ENCODE measurements around the gene TIMM17A. TPM values are rescaled to one million over a fixed set of nuclear protein-coding genes. Genes with fewer than 3 reads are reported as not detected.

Gene TIMM17A
- polyA plus RNA-seq (2012; ENCODE audit: missing spikeins), result 77.1 TPM

GRCh38 chr1:201955009-201955728 lies at the start of gene TIMM17A:
Gene TIMM17A, plus strand, starts transcription at chr1:201955503. Its CDS starts 24 bp downstream, at chr1:201955527.
- FAIRE-seq, result peak; percentile 99
- TF ChIP-seq POLR2A (IDR thresholded peaks at IDR 0.05; ENCODE audit: low read depth, low read length) (peak; percentile 99), TAF1 (IDR thresholded peaks at IDR 0.05; ENCODE audit: borderline replicate concordance, low read depth, low read length) (peak; percentile 83; the same call in 1 of the 2 replicates), POLR2AphosphoS5 (IDR thresholded peaks at IDR 0.05; ENCODE audit: low read depth, low read length) (peak; percentile 99)

GRCh38 chr1:201906336-201906735 lies 49.0 kb upstream of the TIMM17A start:
- no peak for FAIRE-seq
- no peak for DNase-seq (ENCODE audit: insufficient read length)
- TF ChIP-seq POLR2AphosphoS5 (IDR thresholded peaks at IDR 0.05; ENCODE audit: low read depth, low read length), result no peak
- no peak for TF ChIP-seq TAF1 (IDR thresholded peaks at IDR 0.05; ENCODE audit: borderline replicate concordance, low read depth, low read length)
- no peak for TF ChIP-seq POLR2A (IDR thresholded peaks at IDR 0.05; ENCODE audit: low read depth, low read length)

More at GRCh38 chr1:201955009-201955728, at the start of gene TIMM17A:
- peak; percentile 89 for DNase-seq (ENCODE audit: insufficient read length)

- no peak for FAIRE-seq
- DNase-seq (ENCODE audit: insufficient read length), result no peak
- TF ChIP-seq TAF1 (IDR thresholded peaks at IDR 0.05; ENCODE audit: borderline replicate concordance, low read depth, low read length) (no peak), POLR2A (IDR thresholded peaks at IDR 0.05; ENCODE audit: low read depth, low read length) (no peak), POLR2AphosphoS5 (IDR thresholded peaks at IDR 0.05; ENCODE audit: low read depth, low read length) (no peak)
Measured at GRCh38 chr1:201907621-201908020, 47.7 kb upstream of the TIMM17A start.

- no peak for FAIRE-seq
- no peak for DNase-seq (ENCODE audit: insufficient read length)
- TF ChIP-seq POLR2A (IDR thresholded peaks at IDR 0.05; ENCODE audit: low read depth, low read length), result no peak
- no peak for TF ChIP-seq TAF1 (IDR thresholded peaks at IDR 0.05; ENCODE audit: borderline replicate concordance, low read depth, low read length)
- TF ChIP-seq POLR2AphosphoS5 (IDR thresholded peaks at IDR 0.05; ENCODE audit: low read depth, low read length), result no peak
Measured at GRCh38 chr1:201911826-201912571, 43.3 kb upstream of the TIMM17A start.

GRCh38 chr1:201912832-201913231 lies 42.5 kb upstream of the TIMM17A start:
- DNase-seq (ENCODE audit: insufficient read length), result no peak
- no peak for FAIRE-seq
- no peak for TF ChIP-seq POLR2AphosphoS5 (IDR thresholded peaks at IDR 0.05; ENCODE audit: low read depth, low read length)
- TF ChIP-seq TAF1 (IDR thresholded peaks at IDR 0.05; ENCODE audit: borderline replicate concordance, low read depth, low read length), result no peak
- TF ChIP-seq POLR2A (IDR thresholded peaks at IDR 0.05; ENCODE audit: low read depth, low read length), result no peak

GRCh38 chr1:201914456-201915235 lies 40.7 kb upstream of the TIMM17A start:
- DNase-seq (ENCODE audit: insufficient read length), result no peak
- no peak for FAIRE-seq
- TF ChIP-seq POLR2AphosphoS5 (IDR thresholded peaks at IDR 0.05; ENCODE audit: low read depth, low read length) (no peak), TAF1 (IDR thresholded peaks at IDR 0.05; ENCODE audit: borderline replicate concordance, low read depth, low read length) (no peak), POLR2A (IDR thresholded peaks at IDR 0.05; ENCODE audit: low read depth, low read length) (no peak)

GRCh38 chr1:201916649-201917249 lies 38.6 kb upstream of the TIMM17A start:
- FAIRE-seq, result peak; percentile 30
- DNase-seq (ENCODE audit: insufficient read length), result no peak
- TF ChIP-seq TAF1 (IDR thresholded peaks at IDR 0.05; ENCODE audit: borderline replicate concordance, low read depth, low read length) (no peak), POLR2A (IDR thresholded peaks at IDR 0.05; ENCODE audit: low read depth, low read length) (no peak), POLR2AphosphoS5 (IDR thresholded peaks at IDR 0.05; ENCODE audit: low read depth, low read length) (no peak)

- DNase-seq (ENCODE audit: insufficient read length) (no peak), FAIRE-seq (no peak)
- TF ChIP-seq POLR2AphosphoS5 (IDR thresholded peaks at IDR 0.05; ENCODE audit: low read depth, low read length) (no peak), POLR2A (IDR thresholded peaks at IDR 0.05; ENCODE audit: low read depth, low read length) (no peak), TAF1 (IDR thresholded peaks at IDR 0.05; ENCODE audit: borderline replicate concordance, low read depth, low read length) (no peak)
Measured at GRCh38 chr1:201917362-201918033, 37.8 kb upstream of the TIMM17A start.

GRCh38 chr1:201918343-201918742 lies 37.0 kb upstream of the TIMM17A start:
- no peak for TF ChIP-seq POLR2A (IDR thresholded peaks at IDR 0.05; ENCODE audit: low read depth, low read length)
- no peak for TF ChIP-seq POLR2AphosphoS5 (IDR thresholded peaks at IDR 0.05; ENCODE audit: low read depth, low read length)
- TF ChIP-seq TAF1 (IDR thresholded peaks at IDR 0.05; ENCODE audit: borderline replicate concordance, low read depth, low read length), result no peak
- DNase-seq (ENCODE audit: insufficient read length) (no peak), FAIRE-seq (no peak)

- DNase-seq (ENCODE audit: insufficient read length), result no peak
- no peak for FAIRE-seq
- TF ChIP-seq TAF1 (IDR thresholded peaks at IDR 0.05; ENCODE audit: borderline replicate concordance, low read depth, low read length) (no peak), POLR2AphosphoS5 (IDR thresholded peaks at IDR 0.05; ENCODE audit: low read depth, low read length) (no peak), POLR2A (IDR thresholded peaks at IDR 0.05; ENCODE audit: low read depth, low read length) (no peak)
Measured at GRCh38 chr1:201921952-201922558, 33.2 kb upstream of the TIMM17A start.
